Measurements from ENCODE around the gene LRRC7. TPM values are rescaled to one million over a fixed set of nuclear protein-coding genes. Genes with fewer than 3 reads are reported as not detected.

The LRRC7 gene
- total RNA-seq, 1 experiment from 2014 or later = not detected

GRCh38 chr1:69861641-69862040 lies 293.9 kb downstream of the LRRC7 start:
- intact Hi-C loops (cut with micrococcal nuclease; ENCODE audit: unreplicated experiment) = no loop called here
- no TSS peak for BruUV-seq (replicated peaks)
- ChIA-PET CTCF (no interaction called here), POLR2A (no interaction called here)
- Histone ChIP-seq H3K9me3 (ENCODE audit: control insufficient read depth, insufficient read depth, low read depth, low read length) (no peaks in the 10 kb centered on the region), H3K27me3 (ENCODE audit: control insufficient read depth, insufficient read depth, low read length) (no peaks in the 10 kb centered on the region), H3K4me3 (ENCODE audit: low read depth in 2 of 2, low read length in 2 of 2) (no peak overlapping the region), H3K27ac (ENCODE audit: low read length) (no peak overlapping the region), H3K4me1 (ENCODE audit: control insufficient read depth, insufficient read depth, low read length) (no peaks in the 10 kb centered on the region), H3K36me3 (ENCODE audit: control insufficient read depth, insufficient read depth, low read length) (no peaks in the 10 kb centered on the region)
- ATAC-seq (no peak), DNase-seq (ENCODE audit: low read depth, low spot score) (no peak)
- in situ Hi-C loops (cut with HindIII; ENCODE audit: low pct_unique_long_range_greater_than_20kb, low sequenced_read_pairs) = no loop called here
- TF ChIP-seq CTCF (IDR thresholded peaks at IDR 0.05) = no peak
- TF ChIP-seq REST (IDR thresholded peaks at IDR 0.05; ENCODE audit: insufficient read depth in 1 of 2, low read depth in 2 of 2, low read length in 1 of 2) = no peak
- TF ChIP-seq TCF7L2 (IDR thresholded peaks at IDR 0.05; ENCODE audit: low read depth, low read length) = no peak
- no peak for TF ChIP-seq POLR2AphosphoS5 (IDR thresholded peaks at IDR 0.05; ENCODE audit: low read depth, low read length)
- TF ChIP-seq SIN3A (IDR thresholded peaks at IDR 0.05; ENCODE audit: borderline replicate concordance, insufficient read depth, low read depth, low read length) = no peak

- no peaks in the 10 kb centered on the region for H3K36me3 ChIP-seq (ENCODE audit: control insufficient read depth, insufficient read depth, low read length)
- no peaks in the 10 kb centered on the region for H3K27me3 ChIP-seq (ENCODE audit: control insufficient read depth, insufficient read depth, low read length)
- no peaks in the 10 kb centered on the region for H3K9me3 ChIP-seq (ENCODE audit: control insufficient read depth, insufficient read depth, low read depth, low read length)
- ATAC-seq (no peak), DNase-seq (ENCODE audit: low read depth, low spot score) (no peak)
- POLR2A ChIA-PET = no interaction called here
- no peak for TF ChIP-seq CTCF (IDR thresholded peaks at IDR 0.05)
- TF ChIP-seq TCF7L2 (IDR thresholded peaks at IDR 0.05; ENCODE audit: low read depth, low read length) = no peak
- TF ChIP-seq SIN3A (IDR thresholded peaks at IDR 0.05; ENCODE audit: borderline replicate concordance, insufficient read depth, low read depth, low read length) = no peak
- no peak for TF ChIP-seq POLR2AphosphoS5 (IDR thresholded peaks at IDR 0.05; ENCODE audit: low read depth, low read length)
- no peak for TF ChIP-seq REST (IDR thresholded peaks at IDR 0.05; ENCODE audit: insufficient read depth in 1 of 2, low read depth in 2 of 2, low read length in 1 of 2)
- H3K4me3 ChIP-seq (ENCODE audit: low read depth in 2 of 2, low read length in 2 of 2) = no peak overlapping the region
- H3K27ac ChIP-seq (ENCODE audit: low read length) = no peak overlapping the region
- CTCF ChIA-PET = no interaction called here
- no peaks in the 10 kb centered on the region for H3K4me1 ChIP-seq (ENCODE audit: control insufficient read depth, insufficient read depth, low read length)
- BruUV-seq (replicated peaks) = no TSS peak
- intact Hi-C loops (cut with micrococcal nuclease; ENCODE audit: unreplicated experiment) = no loop called here
- in situ Hi-C loops (cut with HindIII; ENCODE audit: low pct_unique_long_range_greater_than_20kb, low sequenced_read_pairs) = no loop called here
Observed at GRCh38 chr1:69862906-69863305, 295.2 kb downstream of the LRRC7 start.

All from Panc1 (cell line).